ENCODE results near the gene CTBS. TPM values are rescaled to one million over a fixed set of nuclear protein-coding genes. Genes with fewer than 3 reads are reported as not detected.

The CTBS gene
- total RNA-seq, 2 donors from 2014 or later = 21.5 to 28.3 TPM

DNA sequence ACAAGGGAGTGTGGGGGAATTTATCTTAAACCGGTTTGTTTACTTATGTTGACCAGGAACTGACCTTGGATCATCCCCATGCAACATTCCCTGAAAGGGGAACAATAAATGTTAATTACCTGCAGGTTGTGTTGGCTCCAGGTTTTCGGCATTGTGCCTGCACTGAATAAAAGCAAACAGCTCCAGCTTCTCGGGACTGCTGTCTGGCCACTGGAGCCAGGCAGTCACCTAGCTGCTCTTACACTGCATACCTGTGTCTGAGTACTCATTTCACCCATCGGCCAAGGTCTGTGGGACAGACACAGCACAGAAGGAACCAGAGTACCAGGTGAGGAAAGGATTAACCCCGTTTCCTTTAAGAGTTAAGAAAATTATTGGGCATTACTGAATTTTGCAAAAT, 32.7 kb upstream of the CTBS start:
- ATAC-seq (ENCODE audit: insufficient number of reproducible peaks, low FRiP score, low read depth) (no peak), DNase-seq (ENCODE audit: low spot score) (no peak)
- Histone ChIP-seq H3K4me1 (ENCODE audit: control insufficient read depth in 1 of 2, low read depth in 2 of 2) (peaks cover 0 to 20% of the 10 kb centered on the region in 2 donors), H3K4me3 (no peak overlapping the region), H3K9me3 (no peaks in the 10 kb centered on the region), H3K36me3 (no peaks in the 10 kb centered on the region), H3K27ac (no peak overlapping the region), H3K27me3 (replicated peaks; ENCODE audit: insufficient read depth) (no peaks in the 10 kb centered on the region)
- TF ChIP-seq, protein P1, sequence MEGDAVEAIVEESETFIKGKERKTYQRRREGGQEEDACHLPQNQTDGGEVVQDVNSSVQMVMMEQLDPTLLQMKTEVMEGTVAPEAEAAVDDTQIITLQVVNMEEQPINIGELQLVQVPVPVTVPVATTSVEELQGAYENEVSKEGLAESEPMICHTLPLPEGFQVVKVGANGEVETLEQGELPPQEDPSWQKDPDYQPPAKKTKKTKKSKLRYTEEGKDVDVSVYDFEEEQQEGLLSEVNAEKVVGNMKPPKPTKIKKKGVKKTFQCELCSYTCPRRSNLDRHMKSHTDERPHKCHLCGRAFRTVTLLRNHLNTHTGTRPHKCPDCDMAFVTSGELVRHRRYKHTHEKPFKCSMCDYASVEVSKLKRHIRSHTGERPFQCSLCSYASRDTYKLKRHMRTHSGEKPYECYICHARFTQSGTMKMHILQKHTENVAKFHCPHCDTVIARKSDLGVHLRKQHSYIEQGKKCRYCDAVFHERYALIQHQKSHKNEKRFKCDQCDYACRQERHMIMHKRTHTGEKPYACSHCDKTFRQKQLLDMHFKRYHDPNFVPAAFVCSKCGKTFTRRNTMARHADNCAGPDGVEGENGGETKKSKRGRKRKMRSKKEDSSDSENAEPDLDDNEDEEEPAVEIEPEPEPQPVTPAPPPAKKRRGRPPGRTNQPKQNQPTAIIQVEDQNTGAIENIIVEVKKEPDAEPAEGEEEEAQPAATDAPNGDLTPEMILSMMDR (IDR thresholded peaks at IDR 0.05) = no peak

DNA sequence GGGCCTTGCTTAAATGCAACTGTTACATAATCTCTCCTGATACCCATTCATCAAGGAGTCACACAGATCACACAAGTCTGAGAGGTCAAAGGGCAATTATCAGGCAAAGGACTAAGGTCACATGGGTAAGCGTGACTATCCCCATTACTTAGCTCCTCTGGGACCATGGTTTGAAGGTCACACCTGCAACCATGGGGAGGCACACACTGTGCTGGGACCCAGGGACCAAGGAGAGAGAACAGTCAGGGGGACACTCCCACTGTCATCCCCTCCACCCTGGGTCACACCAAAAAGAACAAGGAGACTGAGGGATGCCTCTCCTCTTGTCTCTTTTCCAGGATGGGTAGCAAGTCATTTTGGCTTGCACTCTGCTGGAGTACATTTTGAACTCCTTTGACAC, 30.9 kb upstream of the CTBS start:
- Histone ChIP-seq H3K4me3 (no peak overlapping the region), H3K27me3 (replicated peaks; ENCODE audit: insufficient read depth) (no peaks in the 10 kb centered on the region), H3K9me3 (no peaks in the 10 kb centered on the region), H3K4me1 (ENCODE audit: control insufficient read depth in 1 of 2, low read depth in 2 of 2) (peaks cover 3 to 25% of the 10 kb centered on the region in 2 donors), H3K27ac (peak overlapping the region; percentile 85 to 88), H3K36me3 (no peaks in the 10 kb centered on the region)
- TF ChIP-seq, protein P1 (IDR thresholded peaks at IDR 0.05) = no peak
- ATAC-seq (ENCODE audit: insufficient number of reproducible peaks, low FRiP score, low read depth) (no peak), DNase-seq (ENCODE audit: low spot score) (no peak)

DNA sequence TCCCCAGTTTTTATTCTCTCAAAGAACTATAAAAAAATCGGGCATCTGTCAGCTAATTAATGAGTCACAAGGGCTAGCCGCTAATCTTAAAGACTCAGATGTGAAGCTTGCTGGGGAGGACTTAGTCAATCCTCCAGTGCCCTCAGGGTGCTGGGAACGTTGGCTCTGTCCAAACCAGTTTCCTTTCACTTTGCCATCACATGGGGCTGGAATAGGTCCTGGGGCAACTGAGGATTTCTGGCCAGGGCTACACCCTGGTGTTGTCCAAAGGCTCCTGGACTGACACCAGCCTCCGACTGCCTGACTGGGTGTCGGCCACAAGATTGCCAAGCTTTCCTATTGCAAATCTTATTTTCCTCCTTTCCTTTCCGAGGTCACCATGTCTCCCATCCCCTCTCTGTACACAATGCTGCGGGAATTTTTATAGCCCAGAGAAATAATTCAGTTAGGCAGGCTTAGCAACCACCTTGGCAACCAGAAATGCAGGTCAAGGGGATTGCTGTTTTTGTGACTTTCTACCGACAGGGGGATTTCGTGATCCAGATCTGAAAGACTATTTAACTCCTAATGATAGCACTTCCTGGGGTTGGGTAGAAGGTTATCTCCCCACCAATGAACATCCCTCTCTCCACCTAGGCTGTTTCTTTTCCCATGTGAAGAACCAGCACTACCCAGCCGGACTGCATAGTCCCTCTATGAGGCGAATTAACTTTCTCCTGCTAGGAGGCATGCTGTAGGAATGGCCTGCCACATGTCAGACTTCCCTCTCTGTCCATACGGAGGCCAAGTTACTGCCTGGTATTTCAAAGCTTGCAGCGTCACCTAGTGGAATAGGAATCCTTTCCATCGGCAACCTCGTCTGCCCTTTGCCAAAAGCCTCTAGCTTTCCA, 29.9 kb upstream of the CTBS start:
- H3K27me3 ChIP-seq (replicated peaks; ENCODE audit: insufficient read depth) = no peaks in the 10 kb centered on the region
- peak; percentile 19 for DNase-seq (ENCODE audit: low spot score)
- TF ChIP-seq, protein P1 (IDR thresholded peaks at IDR 0.05) = peak; percentile 77
- H3K27ac ChIP-seq = peak overlapping the region; percentile 85 to 88
- H3K4me3 ChIP-seq = peak overlapping the region; percentile 62
- no peaks in the 10 kb centered on the region for H3K9me3 ChIP-seq
- H3K4me1 ChIP-seq (ENCODE audit: control insufficient read depth in 1 of 2, low read depth in 2 of 2) = peaks cover 9 to 35% of the 10 kb centered on the region in 2 donors
- peak; percentile 93 for ATAC-seq (ENCODE audit: insufficient number of reproducible peaks, low FRiP score, low read depth)
- no peaks in the 10 kb centered on the region for H3K36me3 ChIP-seq

DNA sequence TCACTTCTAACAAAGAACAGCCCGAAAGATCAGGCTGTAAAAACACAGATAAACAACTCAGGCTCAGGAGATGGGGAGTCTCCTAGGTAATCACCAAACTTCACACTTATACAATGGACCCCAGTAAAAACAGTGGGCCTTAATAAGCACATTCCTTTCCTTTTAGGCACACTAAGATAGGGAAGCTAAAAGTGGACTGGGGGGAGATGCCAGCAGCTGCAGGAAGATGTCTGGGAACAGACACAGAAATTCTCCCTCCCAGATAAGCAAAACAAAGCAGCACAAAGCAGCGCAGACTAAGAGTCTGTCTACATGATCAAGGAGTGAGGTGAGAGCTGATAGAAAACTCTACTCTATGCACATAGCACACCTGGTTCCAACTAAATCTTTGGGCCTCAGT, 29.0 kb upstream of the CTBS start:
- ATAC-seq (ENCODE audit: insufficient number of reproducible peaks, low FRiP score, low read depth) = no peak
- H3K4me3 ChIP-seq = peak overlapping the region; percentile 62
- no peak for DNase-seq (ENCODE audit: low spot score)
- H3K4me1 ChIP-seq (ENCODE audit: control insufficient read depth in 1 of 2, low read depth in 2 of 2) = peaks cover 15 to 45% of the 10 kb centered on the region in 2 donors
- peak overlapping the region; percentile 85 to 88 for H3K27ac ChIP-seq
- TF ChIP-seq, protein P1 (IDR thresholded peaks at IDR 0.05) = no peak
- H3K9me3 ChIP-seq = no peaks in the 10 kb centered on the region
- H3K27me3 ChIP-seq (replicated peaks; ENCODE audit: insufficient read depth) = no peaks in the 10 kb centered on the region
- no peaks in the 10 kb centered on the region for H3K36me3 ChIP-seq

DNA sequence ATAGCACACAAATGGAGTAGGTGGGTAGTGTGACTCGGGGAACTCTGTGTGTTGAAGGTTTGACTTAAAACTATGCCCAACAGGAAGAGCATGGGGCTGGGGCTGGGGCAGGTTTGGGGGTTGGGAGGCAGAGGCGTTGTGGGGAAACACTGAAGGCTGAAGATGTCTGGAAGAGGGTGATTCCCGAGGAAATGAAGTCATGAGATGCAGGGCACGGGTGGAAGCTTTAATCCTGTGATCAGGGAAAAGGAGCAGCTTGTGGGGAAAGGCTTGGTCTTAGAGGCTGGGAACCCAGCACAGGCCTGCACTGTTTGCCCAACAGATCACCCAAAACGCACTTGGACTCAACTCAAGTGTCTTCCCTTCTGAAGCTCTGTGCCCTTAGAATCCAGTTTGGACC, 26.6 kb upstream of the CTBS start:
- Histone ChIP-seq H3K36me3 (no peaks in the 10 kb centered on the region), H3K9me3 (no peaks in the 10 kb centered on the region), H3K4me3 (no peak overlapping the region), H3K27ac (peak overlapping the region; percentile 8 to 91), H3K27me3 (replicated peaks; ENCODE audit: insufficient read depth) (no peaks in the 10 kb centered on the region), H3K4me1 (ENCODE audit: control insufficient read depth in 1 of 2, low read depth in 2 of 2) (peaks cover 17 to 52% of the 10 kb centered on the region in 2 donors)
- DNase-seq (ENCODE audit: low spot score) (no peak), ATAC-seq (ENCODE audit: insufficient number of reproducible peaks, low FRiP score, low read depth) (no peak)
- TF ChIP-seq, protein P1 (IDR thresholded peaks at IDR 0.05) = no peak
